LNCAP (cell line): ENCODE measurements around the gene PDE9A.

ENCODE experiments used
- CTCF ChIP-seq: fragments of 450-650 bp; IDR thresholded peaks from 2 replicates; pipeline ENCODE4 v1.5.1; 2017; ENCODE audit warnings: mild to moderate bottlenecking

PDE9A gene

GRCh38 chr21:42756580-42757250 lies 103.3 kb downstream of the PDE9A start:
- TF ChIP-seq CTCF = no peak

- no peak for TF ChIP-seq CTCF
Measured at GRCh38 chr21:42757422-42757821, 104.0 kb downstream of the PDE9A start.

- TF ChIP-seq CTCF = no peak
Measured at GRCh38 chr21:42757826-42758655, 104.6 kb downstream of the PDE9A start.

- TF ChIP-seq CTCF = no peak
Measured at GRCh38 chr21:42758721-42759593, 105.5 kb downstream of the PDE9A start.

- no peak for TF ChIP-seq CTCF
Measured at GRCh38 chr21:42759594-42759927, 106.1 kb downstream of the PDE9A start.

- TF ChIP-seq CTCF = no peak
Measured at GRCh38 chr21:42760361-42760950, 107.0 kb downstream of the PDE9A start.

GRCh38 chr21:42760951-42761751 lies 107.7 kb downstream of the PDE9A start:
- TF ChIP-seq CTCF = no peak
